Measurements from ENCODE around the gene WNT1. TPM values are rescaled to one million over a fixed set of nuclear protein-coding genes. Genes with fewer than 3 reads are reported as not detected.
A peak's percentile ranks its signal among the peaks of the same experiment; 100 is the strongest.

WNT1 gene
- total and polyA plus RNA-seq, 9 of the 15 experiments (the other 6 are each of a cell fraction or from before 2014, with no cell fraction given) = not detected

DNA sequence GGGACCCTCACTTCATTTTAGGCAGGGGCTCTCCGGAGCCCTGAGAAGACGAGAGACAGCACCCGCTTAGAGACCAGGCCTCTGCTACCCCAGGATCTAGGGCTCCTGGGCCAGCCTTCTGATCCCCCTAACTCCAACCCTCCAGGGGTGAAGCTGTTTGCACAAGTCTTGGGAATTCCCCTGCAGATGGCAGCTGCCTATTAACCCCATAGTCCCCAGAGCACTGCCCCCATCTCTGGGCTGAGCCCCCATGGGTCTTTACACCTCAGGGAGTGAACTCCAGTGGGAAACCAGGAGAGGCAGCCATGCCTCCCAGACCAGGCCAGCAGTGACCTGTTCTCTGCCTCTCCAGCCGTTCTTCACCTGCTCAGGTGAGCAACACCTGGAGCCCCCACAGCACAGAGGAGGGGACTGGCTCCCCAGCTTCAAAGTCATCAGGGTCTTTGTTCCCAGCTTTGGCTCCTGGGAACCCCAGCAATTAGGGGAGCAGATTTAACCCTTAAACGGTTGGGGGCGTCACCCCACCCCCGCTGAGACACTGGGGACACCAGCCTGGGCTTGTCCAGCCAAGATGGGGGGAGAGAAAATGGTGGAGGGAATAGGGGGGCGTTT lies 8.9 kb upstream of the WNT1 start (continued):
- TF ChIP-seq, protein P1, sequence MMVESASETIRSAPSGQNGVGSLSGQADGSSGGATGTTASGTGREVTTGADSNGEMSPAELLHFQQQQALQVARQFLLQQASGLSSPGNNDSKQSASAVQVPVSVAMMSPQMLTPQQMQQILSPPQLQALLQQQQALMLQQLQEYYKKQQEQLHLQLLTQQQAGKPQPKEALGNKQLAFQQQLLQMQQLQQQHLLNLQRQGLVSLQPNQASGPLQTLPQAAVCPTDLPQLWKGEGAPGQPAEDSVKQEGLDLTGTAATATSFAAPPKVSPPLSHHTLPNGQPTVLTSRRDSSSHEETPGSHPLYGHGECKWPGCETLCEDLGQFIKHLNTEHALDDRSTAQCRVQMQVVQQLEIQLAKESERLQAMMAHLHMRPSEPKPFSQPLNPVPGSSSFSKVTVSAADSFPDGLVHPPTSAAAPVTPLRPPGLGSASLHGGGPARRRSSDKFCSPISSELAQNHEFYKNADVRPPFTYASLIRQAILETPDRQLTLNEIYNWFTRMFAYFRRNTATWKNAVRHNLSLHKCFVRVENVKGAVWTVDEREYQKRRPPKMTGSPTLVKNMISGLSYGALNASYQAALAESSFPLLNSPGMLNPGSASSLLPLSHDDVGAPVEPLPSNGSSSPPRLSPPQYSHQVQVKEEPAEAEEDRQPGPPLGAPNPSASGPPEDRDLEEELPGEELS (CRISPR knock-in tag; IDR thresholded peaks at IDR 0.05; ENCODE audit: borderline replicate concordance) = no peak

DNA sequence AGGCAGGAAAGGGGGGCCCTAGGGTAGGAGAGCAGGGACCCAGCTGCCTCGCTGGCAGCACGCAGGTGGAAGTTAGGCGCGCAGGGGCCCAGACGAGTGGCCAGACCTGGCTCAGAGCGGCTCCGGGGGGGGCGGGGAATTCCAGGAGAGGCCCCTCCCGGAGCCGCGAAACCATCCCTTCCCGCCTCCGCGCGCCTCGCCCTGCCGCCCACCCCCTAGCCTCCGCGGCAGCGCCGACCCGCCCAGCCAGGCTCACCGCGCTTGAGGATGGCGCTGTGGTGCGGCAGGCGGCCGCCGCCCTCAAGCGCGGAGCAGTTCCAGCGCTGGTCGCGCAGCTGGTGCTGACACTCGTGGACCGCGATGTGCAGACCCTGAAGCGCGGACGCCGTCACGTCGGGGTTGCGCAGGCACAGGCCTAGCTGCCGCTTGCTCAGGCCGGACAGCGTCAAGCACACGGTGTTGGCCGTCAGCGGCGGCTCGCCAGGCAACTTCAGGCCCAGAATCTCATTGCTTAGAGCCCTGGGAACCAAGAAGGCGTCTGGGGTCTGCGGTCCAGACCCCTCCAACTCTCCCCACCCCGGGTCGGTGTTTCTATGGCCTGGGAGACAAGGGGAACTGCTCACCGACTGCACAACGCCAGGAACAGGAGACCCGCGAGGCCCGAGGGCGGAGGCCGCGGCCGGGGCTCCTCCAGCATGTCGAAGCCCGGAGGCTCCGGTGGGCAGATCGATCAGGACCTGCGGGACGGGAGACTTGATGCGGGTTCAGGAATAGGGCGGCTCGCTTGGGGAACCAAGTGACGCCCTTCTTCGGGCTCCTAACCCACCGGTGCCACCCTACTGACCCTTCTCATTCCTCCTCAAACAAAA lies 8.1 kb upstream of the WNT1 start:
- H3K9me1 ChIP-seq (ENCODE audit: control insufficient read depth, insufficient read depth, low read length) = no peaks in the 10 kb centered on the region
- ATAC-seq (peak; percentile 8; the same call in 1 of the 3 replicates), DNase-seq (ENCODE audit: extremely low read depth in 1 of 4, low spot score in 3 of 4) (peak in 3 of 4 experiments; percentile 48 to 78 (median 76)), FAIRE-seq (no peak)
- 68% methylated on average over 45 of the region's 77 CpGs for WGBS (ENCODE audit: insufficient coverage, low coverage, missing lambda C conversion rate)
- intact Hi-C loops (cut with micrococcal nuclease) = loop anchor here (10.0 kb wide), 1 partner anchor 375 kb away; the partner anchor contains the start of gene DNAJC22
- in situ Hi-C loops (cut with MboI) = no loop called here
- no TSS peak for BruUV-seq (replicated peaks)
- H3K4me2 ChIP-seq (ENCODE audit: insufficient read depth, low read length) = peak overlapping the region; percentile 27; the same call in 1 of the 2 replicates
- H4K20me1 ChIP-seq (replicated peaks; ENCODE audit: control insufficient read depth, insufficient read depth, low read length) = no peaks in the 10 kb centered on the region; the same call in 1 of the 2 replicates
- no peaks in the 10 kb centered on the region for H3K9me3 ChIP-seq (replicated peaks; ENCODE audit: control insufficient read depth, insufficient read depth, low read depth, low read length)
- no peak overlapping the region for H3K9ac ChIP-seq (ENCODE audit: insufficient read depth in 1 of 2, low read depth in 2 of 2, low read length in 2 of 2)
- H2AFZ ChIP-seq (ENCODE audit: low read depth, low read length) = no peak overlapping the region
- peaks cover 9 to 54% of the 10 kb centered on the region in 2 experiments; a peak in 4 of 5 replicates for H3K4me1 ChIP-seq (replicated peaks in 1 of 2; ENCODE audit: control insufficient read depth in 2 of 2, insufficient read depth in 2 of 2, low read length in 2 of 2)
- CTCF ChIA-PET (ENCODE audit: low intra/inter-chr PET ratio) = no interaction called here
- no peak overlapping the region for H3K27ac ChIP-seq (ENCODE audit: extremely low read depth, low read depth, low read length)
- no peaks in the 10 kb centered on the region for H3K79me2 ChIP-seq (ENCODE audit: control insufficient read depth, insufficient read depth, low read length)
- H3K4me3 ChIP-seq = no peak overlapping the region
- POLR2A ChIA-PET = no interaction called here
- H3K36me3 ChIP-seq (ENCODE audit: control insufficient read depth, insufficient read depth, low read length) = no peaks in the 10 kb centered on the region
- H3K27me3 ChIP-seq (ENCODE audit: control insufficient read depth in 2 of 2, insufficient read depth in 2 of 2, low read length in 2 of 2) = 0 out of 5 replicates have a peak, but pooled peaks cover 0 to 5% of the 10 kb centered on the region in 2 experiments
- TF ChIP-seq ZFP36 (IDR thresholded peaks at IDR 0.05; ENCODE audit: low read depth, low read length, partially characterized antibody) = no peak
- TF ChIP-seq, protein P2, sequence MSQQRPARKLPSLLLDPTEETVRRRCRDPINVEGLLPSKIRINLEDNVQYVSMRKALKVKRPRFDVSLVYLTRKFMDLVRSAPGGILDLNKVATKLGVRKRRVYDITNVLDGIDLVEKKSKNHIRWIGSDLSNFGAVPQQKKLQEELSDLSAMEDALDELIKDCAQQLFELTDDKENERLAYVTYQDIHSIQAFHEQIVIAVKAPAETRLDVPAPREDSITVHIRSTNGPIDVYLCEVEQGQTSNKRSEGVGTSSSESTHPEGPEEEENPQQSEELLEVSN (IDR thresholded peaks at IDR 0.05; ENCODE audit: borderline replicate concordance in 1 of 2, extremely low read depth in 1 of 2, insufficient read depth in 1 of 2, insufficient read length in 1 of 2, low read depth in 1 of 2, low read length in 1 of 2, poor library complexity in 1 of 2, severe bottlenecking in 1 of 2) = peak in 1 of 2 experiments; percentile 46
- TF ChIP-seq NRF1 (conservative IDR thresholded peaks at IDR 0.05 in 1 of 2, IDR thresholded peaks at IDR 0.05 in 1 of 2) = peak; percentile 30 to 37; a peak in 1 of 4 replicates
- TF ChIP-seq SAP30 (IDR thresholded peaks at IDR 0.05; ENCODE audit: borderline replicate concordance, insufficient read depth, low read depth, low read length, poor library complexity, severe bottlenecking) = no peak
- TF ChIP-seq, protein P3, sequence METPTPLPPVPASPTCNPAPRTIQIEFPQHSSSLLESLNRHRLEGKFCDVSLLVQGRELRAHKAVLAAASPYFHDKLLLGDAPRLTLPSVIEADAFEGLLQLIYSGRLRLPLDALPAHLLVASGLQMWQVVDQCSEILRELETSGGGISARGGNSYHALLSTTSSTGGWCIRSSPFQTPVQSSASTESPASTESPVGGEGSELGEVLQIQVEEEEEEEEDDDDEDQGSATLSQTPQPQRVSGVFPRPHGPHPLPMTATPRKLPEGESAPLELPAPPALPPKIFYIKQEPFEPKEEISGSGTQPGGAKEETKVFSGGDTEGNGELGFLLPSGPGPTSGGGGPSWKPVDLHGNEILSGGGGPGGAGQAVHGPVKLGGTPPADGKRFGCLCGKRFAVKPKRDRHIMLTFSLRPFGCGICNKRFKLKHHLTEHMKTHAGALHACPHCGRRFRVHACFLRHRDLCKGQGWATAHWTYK (CRISPR knock-in tag; IDR thresholded peaks at IDR 0.05) = no peak
- TF ChIP-seq SNRNP70 (optimal IDR thresholded peaks at IDR 0.05; ENCODE audit: low read depth, low read length) = no peak
- TF ChIP-seq, protein P4, sequence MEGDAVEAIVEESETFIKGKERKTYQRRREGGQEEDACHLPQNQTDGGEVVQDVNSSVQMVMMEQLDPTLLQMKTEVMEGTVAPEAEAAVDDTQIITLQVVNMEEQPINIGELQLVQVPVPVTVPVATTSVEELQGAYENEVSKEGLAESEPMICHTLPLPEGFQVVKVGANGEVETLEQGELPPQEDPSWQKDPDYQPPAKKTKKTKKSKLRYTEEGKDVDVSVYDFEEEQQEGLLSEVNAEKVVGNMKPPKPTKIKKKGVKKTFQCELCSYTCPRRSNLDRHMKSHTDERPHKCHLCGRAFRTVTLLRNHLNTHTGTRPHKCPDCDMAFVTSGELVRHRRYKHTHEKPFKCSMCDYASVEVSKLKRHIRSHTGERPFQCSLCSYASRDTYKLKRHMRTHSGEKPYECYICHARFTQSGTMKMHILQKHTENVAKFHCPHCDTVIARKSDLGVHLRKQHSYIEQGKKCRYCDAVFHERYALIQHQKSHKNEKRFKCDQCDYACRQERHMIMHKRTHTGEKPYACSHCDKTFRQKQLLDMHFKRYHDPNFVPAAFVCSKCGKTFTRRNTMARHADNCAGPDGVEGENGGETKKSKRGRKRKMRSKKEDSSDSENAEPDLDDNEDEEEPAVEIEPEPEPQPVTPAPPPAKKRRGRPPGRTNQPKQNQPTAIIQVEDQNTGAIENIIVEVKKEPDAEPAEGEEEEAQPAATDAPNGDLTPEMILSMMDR (IDR thresholded peaks at IDR 0.05 in 2 of 3, conservative IDR thresholded peaks at IDR 0.05 in 1 of 3; ENCODE audit: insufficient read depth in 2 of 3, low read depth in 1 of 3, low read length in 3 of 3) = no peak
- TF ChIP-seq GATAD2A (IDR thresholded peaks at IDR 0.05) = 0 out of 2 replicates have a peak, but pooled peaks have one; percentile 15

All from K562 (cell line).